ENCODE results near the gene NENF. TPM values are rescaled to one million over a fixed set of nuclear protein-coding genes. Genes with fewer than 3 reads are reported as not detected.

NENF gene
- total RNA-seq, 2 experiments from 2014 or later: 30.8 to 34.1 TPM

DNA sequence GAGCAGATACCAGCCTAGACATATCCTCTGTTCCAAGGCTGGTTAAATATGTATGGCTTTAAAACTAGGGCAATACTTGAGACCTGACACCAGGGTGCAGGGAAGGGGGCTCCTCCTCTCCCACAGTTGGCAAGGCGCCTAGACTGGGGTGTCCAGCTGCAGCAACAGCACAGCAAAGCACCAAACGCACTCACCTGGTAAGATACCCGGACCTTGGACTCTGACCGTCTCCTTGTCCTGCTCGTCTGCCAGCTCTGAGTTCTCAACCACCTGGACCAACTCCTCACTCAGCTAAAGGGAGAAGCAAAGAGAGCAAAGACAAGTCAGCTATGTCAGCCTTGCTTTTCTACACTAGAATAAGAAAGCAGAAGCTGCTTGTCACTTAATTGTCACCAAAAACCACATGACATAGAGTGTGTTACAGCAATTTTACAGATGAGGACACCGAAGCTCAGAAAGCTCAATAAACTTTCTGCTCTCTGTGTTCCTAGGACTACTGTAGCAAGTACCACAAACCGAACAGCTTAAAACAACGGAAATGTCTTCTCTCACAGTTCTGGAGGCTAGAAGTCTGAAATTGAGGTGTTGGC lies 22.4 kb upstream of the NENF start:
- ChIA-PET CTCF (interaction anchor here (0.7 to 1.8 kb wide), 2 partner anchors 46 to 734 kb away, joined by 4 to 6 read pairs; partner anchors contain the start of gene NEK2), POLR2A (no interaction called here)
- Mint-ChIP-seq H3K4me3 (no peak overlapping the region), H3K27me3 (no peaks in the 10 kb centered on the region), H3K9me3 (ENCODE audit: low read depth) (no peaks in the 10 kb centered on the region), H3K27ac (no peak overlapping the region), H3K36me3 (ENCODE audit: low read depth) (peaks cover 38% of the 10 kb centered on the region), H3K4me1 (peaks cover 20% of the 10 kb centered on the region)
- intact Hi-C loops (cut with DNase I, micrococcal nuclease): loop anchor here in 1 of 2 experiments (10.0 kb wide), 2 partner anchors 836 to 1146 kb away; partner anchors contain the start of gene SLC30A1
- ATAC-seq (no peak), DNase-seq (no peak)

DNA sequence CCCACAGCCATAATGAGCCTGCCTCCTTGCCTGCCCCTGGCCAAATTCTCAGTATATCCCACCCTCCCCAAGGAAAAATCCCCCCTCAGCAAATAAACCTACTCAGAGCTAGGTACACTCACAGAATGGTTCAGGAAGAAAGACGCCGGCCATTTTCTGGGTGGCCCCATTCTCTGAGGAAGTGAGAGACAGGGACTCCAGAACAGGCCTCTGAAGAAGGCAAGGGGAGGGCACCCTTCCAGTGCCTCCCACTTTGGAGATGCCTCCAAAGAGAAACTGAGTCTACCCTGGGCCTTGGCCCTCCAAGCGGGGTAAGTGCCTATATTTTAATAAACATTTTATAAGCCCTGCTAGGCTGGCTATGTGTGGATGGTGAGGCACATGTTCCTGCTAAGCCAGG lies 20.3 kb upstream of the NENF start:
- no peak for ATAC-seq
- POLR2A ChIA-PET: no interaction called here
- DNase-seq: no peak
- CTCF ChIA-PET: no interaction called here
- Mint-ChIP-seq H3K36me3 (ENCODE audit: low read depth) (peaks cover 30% of the 10 kb centered on the region), H3K9me3 (ENCODE audit: low read depth) (no peaks in the 10 kb centered on the region), H3K27me3 (no peaks in the 10 kb centered on the region), H3K27ac (no peak overlapping the region), H3K4me1 (peaks cover 22% of the 10 kb centered on the region), H3K4me3 (no peak overlapping the region)
- intact Hi-C loops (cut with DNase I, micrococcal nuclease): loop anchor here in 1 of 2 experiments (10.0 kb wide), 2 partner anchors 838 to 1148 kb away; partner anchors contain the start of gene SLC30A1

DNA sequence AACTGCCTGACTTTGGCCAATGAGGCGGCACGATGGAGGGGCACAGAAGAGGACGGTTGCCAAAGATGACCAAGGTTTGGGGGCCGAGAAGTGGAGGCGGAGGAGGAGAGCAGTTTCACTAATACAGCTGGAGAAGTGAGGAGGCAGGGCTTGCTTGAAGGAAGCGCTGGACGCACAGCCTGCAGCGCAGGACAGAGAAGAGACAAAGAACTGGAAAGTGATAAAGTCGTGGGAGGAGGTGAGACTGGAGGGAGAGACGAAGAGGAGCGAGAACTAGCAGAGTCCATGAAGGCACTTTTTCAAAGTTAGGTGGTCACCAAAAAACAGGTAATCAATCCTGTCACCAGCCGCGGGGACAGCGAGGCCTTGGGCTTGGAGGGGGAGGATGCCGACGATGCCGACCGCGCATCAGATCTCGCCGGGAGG lies 18.8 kb upstream of the NENF start:
- H3K36me3 Mint-ChIP-seq (ENCODE audit: low read depth): peaks cover 23% of the 10 kb centered on the region
- no peaks in the 10 kb centered on the region for H3K27me3 Mint-ChIP-seq
- DNase-seq: no peak
- CTCF ChIA-PET: no interaction called here
- intact Hi-C loops (cut with DNase I, micrococcal nuclease): loop anchor here (1.0 to 10.0 kb wide), 10 partner anchors 18 to 1149 kb away; partner anchors contain the start of genes NENF (in 2 of the 2), PPP2R5A (in 2 of the 2), ANGEL2 (in 1 of the 2) and DTL (in 1 of the 2)
- peak; percentile 2 for ATAC-seq
- H3K4me1 Mint-ChIP-seq: peaks cover 22% of the 10 kb centered on the region
- H3K9me3 Mint-ChIP-seq (ENCODE audit: low read depth): no peaks in the 10 kb centered on the region
- H3K4me3 Mint-ChIP-seq: peak overlapping the region; percentile 93
- POLR2A ChIA-PET: interaction anchor here (1.7 to 2.0 kb wide), 2 partner anchors 18 to 194 kb away, joined by 4 read pairs; partner anchors contain the start of genes ATF3 and NENF
- peak overlapping the region; percentile 55 for H3K27ac Mint-ChIP-seq

DNA sequence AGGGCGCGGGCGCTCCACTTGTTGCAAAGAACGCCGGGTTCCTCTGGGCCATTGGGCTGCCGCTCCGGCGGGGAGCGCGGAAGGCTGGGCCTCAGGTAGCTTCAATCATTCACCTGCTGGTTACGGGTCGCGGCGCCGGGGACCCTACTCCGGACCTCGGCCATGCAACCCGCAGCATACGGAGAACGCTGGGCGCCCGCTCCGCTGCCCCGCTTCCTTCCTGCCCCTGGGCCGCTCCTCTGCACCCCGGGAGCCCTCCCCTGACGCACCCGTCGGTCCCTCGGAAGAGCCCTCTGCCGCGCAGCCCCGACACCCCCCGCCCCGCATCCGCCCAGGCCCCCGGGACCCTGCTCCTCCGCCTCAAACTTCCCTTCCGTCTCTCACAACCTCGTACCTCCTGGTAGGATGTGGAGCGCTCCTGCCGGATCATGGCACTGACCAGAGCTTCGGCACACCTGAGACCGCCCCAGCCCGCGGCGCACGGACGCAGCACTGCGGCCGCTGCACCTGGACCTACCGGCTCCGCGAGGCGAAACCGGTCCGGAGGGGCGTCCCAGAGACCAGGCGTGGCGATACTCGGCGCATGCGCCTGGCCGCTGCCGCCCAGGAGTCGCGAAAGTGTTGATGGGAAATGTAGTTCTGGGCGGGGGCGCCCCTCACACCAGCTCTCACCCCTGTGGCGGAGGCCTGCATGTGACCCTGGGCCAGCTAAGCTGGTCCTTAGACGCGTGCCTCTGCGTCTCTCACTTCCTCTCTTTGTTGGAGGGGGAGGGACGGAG lies 18.2 kb upstream of the NENF start, which contains the start of gene PACC1:
Gene PACC1, minus strand, starts transcription at position 559 of the 779 bp plus-strand sequence. Its CDS starts 129 bp downstream, at position 430.
- Mint-ChIP-seq H3K36me3 (ENCODE audit: low read depth) (peaks cover 17% of the 10 kb centered on the region), H3K27ac (peak within 1 kb of the TSS; percentile 92), H3K4me1 (peaks cover 22% of the 10 kb centered on the region), H3K9me3 (ENCODE audit: low read depth) (no peaks in the 10 kb centered on the region), H3K4me3 (peak within 1 kb of the TSS; percentile 93), H3K27me3 (no peaks in the 10 kb centered on the region)
- peak; percentile 98 for ATAC-seq
- ChIA-PET CTCF (interaction anchor here (0.8 to 1.3 kb wide), 3 partner anchors 11 to 41 kb away, joined by 4 to 7 read pairs (median 6); no protein-coding TSS in a partner anchor), POLR2A (interaction anchor here (0.5 to 2.0 kb wide), 3 partner anchors 18 to 626 kb away, joined by 3 to 4 read pairs (median 4); partner anchors contain the start of genes ATF3 and NENF)
- intact Hi-C loops (cut with DNase I, micrococcal nuclease): loop anchor here (1.0 to 10.0 kb wide), 10 partner anchors 18 to 1150 kb away; partner anchors contain the start of genes NENF (in 2 of the 2), PPP2R5A (in 2 of the 2), ANGEL2 (in 1 of the 2) and DTL (in 1 of the 2)
- peak; percentile 93 for DNase-seq

DNA sequence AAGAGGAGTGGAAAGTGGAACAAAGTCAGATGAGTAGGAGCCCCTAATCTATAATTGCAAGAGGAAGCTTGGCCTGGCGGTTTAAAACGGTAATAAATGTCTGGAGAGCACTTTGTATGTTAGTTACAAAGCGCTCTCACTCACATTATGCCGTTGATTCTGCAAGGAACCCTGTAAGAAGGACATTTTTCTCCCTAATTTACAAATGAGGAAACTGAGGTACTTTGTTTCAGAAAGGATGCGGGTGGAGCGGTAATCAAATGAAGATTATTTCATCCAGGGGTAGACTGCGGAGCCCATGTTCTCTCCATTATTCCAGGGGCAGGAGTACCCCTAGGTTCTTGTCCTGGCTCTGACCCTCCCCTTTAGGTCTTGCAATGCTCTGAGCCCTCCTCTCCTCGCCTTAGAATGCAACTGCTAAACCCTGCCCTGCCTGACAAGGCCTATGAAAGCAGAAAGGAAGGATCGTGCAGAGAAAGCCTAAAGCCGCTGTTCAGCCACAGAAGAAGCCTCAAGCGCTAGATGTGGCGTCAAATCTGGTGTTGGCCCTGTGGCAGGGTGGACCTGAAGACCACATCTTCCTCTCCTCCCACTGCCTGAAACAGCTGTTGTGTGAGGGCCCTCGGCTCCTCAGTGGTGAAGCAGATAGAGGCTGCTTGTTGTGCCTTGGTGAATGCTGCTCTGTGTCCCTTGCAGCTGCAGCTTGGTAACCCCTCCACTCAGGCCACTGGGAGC lies 17.4 kb upstream of the NENF start:
- Mint-ChIP-seq H3K27ac (peak overlapping the region; percentile 92), H3K9me3 (ENCODE audit: low read depth) (no peaks in the 10 kb centered on the region), H3K27me3 (no peaks in the 10 kb centered on the region), H3K36me3 (ENCODE audit: low read depth) (peaks cover 11% of the 10 kb centered on the region), H3K4me1 (peaks cover 22% of the 10 kb centered on the region), H3K4me3 (peak overlapping the region; percentile 93)
- intact Hi-C loops (cut with DNase I, micrococcal nuclease): loop anchor here (2.0 to 10.0 kb wide), 4 partner anchors 42 to 1150 kb away; partner anchors contain the start of genes NEK2 (in 1 of the 2) and SLC30A1 (in 1 of the 2)
- ATAC-seq (no peak), DNase-seq (no peak)
- ChIA-PET CTCF (interaction anchor here (0.6 to 1.3 kb wide), 4 partner anchors 12 to 41 kb away, joined by 3 to 7 read pairs (median 5); no protein-coding TSS in a partner anchor), POLR2A (interaction anchor here (0.5 to 2.0 kb wide), 3 partner anchors 17 to 627 kb away, joined by 3 to 4 read pairs (median 4); partner anchors contain the start of genes ATF3 and NENF)

DNA sequence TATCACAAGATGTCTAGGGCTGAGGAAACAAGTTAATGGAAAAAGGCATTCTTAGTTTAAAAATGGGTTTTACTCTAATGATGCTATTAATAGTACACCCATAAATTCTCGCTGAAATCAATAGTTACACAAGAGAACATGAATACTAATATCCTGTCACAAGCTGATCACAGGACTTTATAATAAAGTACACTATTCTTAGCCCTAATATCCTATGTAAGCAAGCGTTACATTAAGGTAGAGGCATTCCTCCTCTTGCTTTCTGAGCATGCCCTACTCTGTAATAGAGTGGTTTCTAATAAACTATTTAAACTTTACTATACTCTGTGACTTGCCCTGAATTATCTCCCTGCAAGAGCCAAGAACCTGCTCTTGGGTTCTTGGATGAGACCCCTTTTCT lies 11.6 kb upstream of the NENF start:
- intact Hi-C loops (cut with DNase I, micrococcal nuclease): no loop called here
- no peak for DNase-seq
- Mint-ChIP-seq H3K4me1 (no peaks in the 10 kb centered on the region), H3K4me3 (no peak overlapping the region), H3K36me3 (ENCODE audit: low read depth) (no peaks in the 10 kb centered on the region), H3K27ac (no peak overlapping the region), H3K27me3 (peaks cover 5% of the 10 kb centered on the region), H3K9me3 (ENCODE audit: low read depth) (no peaks in the 10 kb centered on the region)
- no peak for ATAC-seq
- ChIA-PET POLR2A (no interaction called here), CTCF (interaction anchor here (1.5 kb wide), 1 partner anchor 11 kb away, joined by 3 read pairs; no protein-coding TSS in a partner anchor)

DNA sequence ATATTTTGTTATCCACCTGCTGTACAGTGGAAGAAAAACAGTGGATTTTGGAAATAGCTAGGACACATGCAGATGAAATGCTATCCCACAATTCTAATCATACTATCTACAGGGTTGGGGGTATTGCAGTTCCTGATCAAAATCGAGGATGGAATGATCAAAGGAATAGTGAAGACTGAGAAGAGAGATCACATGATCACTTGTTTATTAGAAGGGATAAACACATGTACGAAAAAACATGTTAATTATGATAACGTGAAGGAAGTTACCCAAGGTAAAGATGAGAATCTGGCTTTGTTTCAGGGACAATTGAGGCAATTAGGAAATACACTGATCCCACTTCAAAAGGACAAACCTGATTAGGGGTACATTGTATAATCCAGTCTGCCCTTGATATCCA lies 8.8 kb upstream of the NENF start:
- H3K27me3 Mint-ChIP-seq: peaks cover 5% of the 10 kb centered on the region
- H3K4me1 Mint-ChIP-seq: no peaks in the 10 kb centered on the region
- ATAC-seq (no peak), DNase-seq (no peak)
- ChIA-PET POLR2A (no interaction called here), CTCF (interaction anchor here (1.2 to 1.4 kb wide), 2 partner anchors 34 to 207 kb away, joined by 3 to 5 read pairs; no protein-coding TSS in a partner anchor)
- no peaks in the 10 kb centered on the region for H3K36me3 Mint-ChIP-seq (ENCODE audit: low read depth)
- H3K9me3 Mint-ChIP-seq (ENCODE audit: low read depth): no peaks in the 10 kb centered on the region
- intact Hi-C loops (cut with DNase I, micrococcal nuclease): no loop called here
- no peak overlapping the region for H3K27ac Mint-ChIP-seq
- H3K4me3 Mint-ChIP-seq: no peak overlapping the region

DNA sequence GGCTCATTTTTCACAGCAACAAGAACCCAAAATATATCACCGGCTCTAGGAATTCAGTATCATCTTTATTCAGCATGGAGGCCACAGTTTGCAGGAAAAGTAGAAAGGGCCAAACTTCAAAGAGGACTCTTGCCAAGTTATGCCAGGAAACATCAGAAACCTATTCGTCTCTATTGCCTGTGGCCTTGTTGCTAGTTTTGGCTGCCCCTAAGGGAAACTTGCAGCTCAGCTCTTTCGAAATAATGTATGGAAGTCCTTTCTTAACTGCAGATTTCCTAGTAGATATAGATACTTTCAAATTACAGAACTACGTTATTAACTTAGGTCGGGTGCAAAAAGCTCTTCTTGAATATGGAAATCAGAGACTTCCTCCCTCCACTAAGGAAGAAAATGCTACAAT lies 4.2 kb upstream of the NENF start:
- DNase-seq (no peak), ATAC-seq (no peak)
- no peaks in the 10 kb centered on the region for H3K36me3 Mint-ChIP-seq (ENCODE audit: low read depth)
- H3K27me3 Mint-ChIP-seq: peaks cover 3% of the 10 kb centered on the region
- intact Hi-C loops (cut with DNase I, micrococcal nuclease): no loop called here
- no peaks in the 10 kb centered on the region for H3K9me3 Mint-ChIP-seq (ENCODE audit: low read depth)
- H3K4me3 Mint-ChIP-seq: no peak overlapping the region
- POLR2A ChIA-PET: no interaction called here
- peaks cover 21% of the 10 kb centered on the region for H3K4me1 Mint-ChIP-seq
- CTCF ChIA-PET: interaction anchor here (0.6 to 4.6 kb wide), 4 partner anchors 14 to 1127 kb away, joined by 3 to 26 read pairs (median 4); partner anchors contain the start of gene PACC1
- no peak overlapping the region for H3K27ac Mint-ChIP-seq

DNA sequence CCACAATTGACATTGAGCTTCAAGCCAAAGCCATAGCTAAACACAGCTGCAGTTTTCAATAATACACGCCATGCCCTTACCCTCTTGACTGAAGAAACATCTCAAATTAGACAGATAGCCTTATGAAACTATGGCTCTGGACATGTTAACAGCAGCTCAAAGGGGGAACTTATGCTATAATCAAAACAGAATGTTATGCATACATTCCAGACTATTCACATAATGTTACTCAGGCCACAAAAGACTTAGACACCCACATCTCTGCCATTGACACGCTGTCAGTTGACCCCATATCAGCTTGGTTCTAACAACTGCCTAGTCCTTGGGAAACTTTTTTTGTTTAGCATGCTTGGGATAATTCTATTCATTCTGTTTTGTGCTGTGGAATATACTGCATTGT lies 2.3 kb upstream of the NENF start:
- CTCF ChIA-PET: interaction anchor here (1.0 to 1.2 kb wide), 2 partner anchors 25 to 27 kb away, joined by 5 to 7 read pairs; no protein-coding TSS in a partner anchor
- Mint-ChIP-seq H3K4me3 (no peak overlapping the region), H3K9me3 (ENCODE audit: low read depth) (no peaks in the 10 kb centered on the region), H3K27ac (no peak overlapping the region), H3K36me3 (ENCODE audit: low read depth) (peaks cover 2% of the 10 kb centered on the region), H3K4me1 (peaks cover 32% of the 10 kb centered on the region), H3K27me3 (no peaks in the 10 kb centered on the region)
- intact Hi-C loops (cut with DNase I, micrococcal nuclease): no loop called here
- ATAC-seq (no peak), DNase-seq (no peak)
- POLR2A ChIA-PET: interaction anchor here (1.3 kb wide), 1 partner anchor 25 kb away, joined by 3 read pairs; no protein-coding TSS in a partner anchor

DNA sequence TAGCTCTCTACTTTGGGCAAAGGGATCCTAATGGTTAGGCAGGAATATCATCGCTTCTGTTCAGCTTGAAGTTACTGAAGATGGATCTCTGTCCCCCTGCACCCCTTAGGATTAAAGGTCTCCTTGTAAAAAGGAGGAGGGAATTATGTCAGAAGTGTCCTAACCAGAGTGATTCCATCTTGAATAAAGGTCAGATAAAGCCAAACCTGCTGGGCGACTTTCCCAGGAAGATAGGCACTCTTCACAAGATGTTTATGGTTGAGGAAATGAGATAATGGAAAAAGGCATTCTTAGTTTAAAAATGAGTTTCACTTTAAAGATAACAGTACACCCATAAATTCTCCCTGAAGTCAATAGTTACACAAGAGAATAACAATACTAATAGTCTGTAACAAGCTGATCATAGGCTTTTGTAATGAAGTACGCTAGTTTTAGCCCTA lies 1.7 kb upstream of the NENF start:
- Mint-ChIP-seq H3K27me3 (no peaks in the 10 kb centered on the region), H3K4me1 (peaks cover 32% of the 10 kb centered on the region), H3K36me3 (ENCODE audit: low read depth) (peaks cover 2% of the 10 kb centered on the region), H3K9me3 (ENCODE audit: low read depth) (no peaks in the 10 kb centered on the region), H3K27ac (peak overlapping the region; percentile 12), H3K4me3 (no peak overlapping the region)
- POLR2A ChIA-PET: no interaction called here
- ATAC-seq (no peak), DNase-seq (no peak)
- CTCF ChIA-PET: interaction anchor here (1.0 to 1.2 kb wide), 2 partner anchors 25 to 26 kb away, joined by 5 to 7 read pairs; no protein-coding TSS in a partner anchor
- intact Hi-C loops (cut with DNase I, micrococcal nuclease): no loop called here
